Fibroblast of pulmonary artery (primary cell): ENCODE measurements around the gene ISL2.
A peak's percentile ranks its signal among the peaks of the same experiment; 100 is the strongest.

ENCODE experiments used
- DNase-seq: peaks from one replicate; pipeline ENCODE4 v3.0.0-alpha.2; 2010; ENCODE audit warnings: low read depth
- H3K4me3 ChIP-seq: replicated peaks from 2 replicates; pipeline ENCODE4 v1.5.1; 2011; ENCODE audit warnings: low read depth, mild to moderate bottlenecking, control low read depth, low read length, moderate library complexity
- CTCF ChIP-seq: IDR thresholded peaks from 2 replicates; pipeline ENCODE4 v1.5.1; 2011; ENCODE audit warnings: mild to moderate bottlenecking, control low read depth, low read length, inconsistent platforms; ENCODE audit errors: missing control alignments

Gene ISL2

GRCh38 chr15:76343313-76343996 is 6.9 kb downstream of the ISL2 start:
- DNase-seq = no peak
- no peak overlapping the region for H3K4me3 ChIP-seq

GRCh38 chr15:76344893-76345582 is 8.5 kb downstream of the ISL2 start:
- no peak for DNase-seq
- H3K4me3 ChIP-seq = no peak overlapping the region
- TF ChIP-seq CTCF = no peak

More at GRCh38 chr15:76343313-76343996, 6.9 kb downstream of the ISL2 start:
- TF ChIP-seq CTCF = no peak

GRCh38 chr15:76345583-76345879 is 9.0 kb downstream of the ISL2 start:
- no peak overlapping the region for H3K4me3 ChIP-seq
- no peak for DNase-seq
- TF ChIP-seq CTCF = no peak

- no peak for DNase-seq
- peak overlapping the region; percentile 31 for H3K4me3 ChIP-seq
- TF ChIP-seq CTCF = no peak
Measured at GRCh38 chr15:76345880-76346668, 9.5 kb downstream of the ISL2 start.

- no peak for TF ChIP-seq CTCF
- DNase-seq = peak; percentile 34
- H3K4me3 ChIP-seq = peak overlapping the region; percentile 31
Measured at GRCh38 chr15:76346669-76347481, 10.3 kb downstream of the ISL2 start.

GRCh38 chr15:76347482-76348055 is 11.0 kb downstream of the ISL2 start:
- no peak for DNase-seq
- no peak for TF ChIP-seq CTCF
- H3K4me3 ChIP-seq = no peak overlapping the region
